ENCODE measurements around the gene PRPSAP1.

Gene PRPSAP1

DNA sequence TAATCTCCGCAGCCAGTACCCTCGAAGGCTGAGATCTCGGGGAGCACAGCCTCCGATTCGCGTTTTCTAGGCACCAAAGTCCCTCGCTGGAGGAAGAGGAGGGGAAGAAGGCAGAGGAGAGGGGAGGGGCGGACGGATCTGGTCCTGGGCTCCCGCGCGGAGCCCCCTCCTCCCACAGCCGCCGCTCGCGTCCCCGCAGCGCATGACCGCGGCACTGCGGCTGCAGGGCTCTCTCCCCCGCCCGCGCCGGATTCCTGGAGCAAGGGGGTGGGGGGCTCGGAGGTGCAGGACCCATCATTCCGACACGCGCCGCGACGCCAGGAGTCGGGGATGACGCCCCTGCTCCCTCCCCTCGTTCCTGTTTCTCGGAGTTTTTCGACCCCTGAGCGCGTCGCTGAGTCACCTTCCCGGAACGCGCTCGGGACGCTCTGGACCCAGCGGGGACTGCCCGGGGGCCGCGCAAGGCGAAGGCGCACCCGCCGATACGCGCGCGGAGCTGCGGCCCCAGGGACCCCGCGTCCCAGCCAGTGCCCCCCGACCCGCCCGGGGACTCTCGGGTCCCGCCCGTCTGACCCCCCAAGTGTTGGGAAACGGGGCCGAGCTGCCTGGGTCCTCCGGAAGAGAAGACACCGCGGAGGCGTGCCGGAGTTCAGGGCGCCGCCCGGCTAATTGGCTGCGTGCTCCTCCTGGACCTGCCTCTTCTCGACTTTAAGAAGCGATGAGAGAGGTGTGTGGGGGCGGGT lies 29.3 kb upstream of the PRPSAP1 start:
- in situ Hi-C loops (cut with MboI; ENCODE audit: low pct_unique_long_range_greater_than_20kb, low sequenced_read_pairs, unreplicated experiment): no loop called here
- TF ChIP-seq, protein P1, sequence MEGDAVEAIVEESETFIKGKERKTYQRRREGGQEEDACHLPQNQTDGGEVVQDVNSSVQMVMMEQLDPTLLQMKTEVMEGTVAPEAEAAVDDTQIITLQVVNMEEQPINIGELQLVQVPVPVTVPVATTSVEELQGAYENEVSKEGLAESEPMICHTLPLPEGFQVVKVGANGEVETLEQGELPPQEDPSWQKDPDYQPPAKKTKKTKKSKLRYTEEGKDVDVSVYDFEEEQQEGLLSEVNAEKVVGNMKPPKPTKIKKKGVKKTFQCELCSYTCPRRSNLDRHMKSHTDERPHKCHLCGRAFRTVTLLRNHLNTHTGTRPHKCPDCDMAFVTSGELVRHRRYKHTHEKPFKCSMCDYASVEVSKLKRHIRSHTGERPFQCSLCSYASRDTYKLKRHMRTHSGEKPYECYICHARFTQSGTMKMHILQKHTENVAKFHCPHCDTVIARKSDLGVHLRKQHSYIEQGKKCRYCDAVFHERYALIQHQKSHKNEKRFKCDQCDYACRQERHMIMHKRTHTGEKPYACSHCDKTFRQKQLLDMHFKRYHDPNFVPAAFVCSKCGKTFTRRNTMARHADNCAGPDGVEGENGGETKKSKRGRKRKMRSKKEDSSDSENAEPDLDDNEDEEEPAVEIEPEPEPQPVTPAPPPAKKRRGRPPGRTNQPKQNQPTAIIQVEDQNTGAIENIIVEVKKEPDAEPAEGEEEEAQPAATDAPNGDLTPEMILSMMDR (IDR thresholded peaks at IDR 0.05; ENCODE audit: extremely low read depth, insufficient read depth, missing control alignments): no peak
- DNase-seq (ENCODE audit: low spot score): peak; percentile 91

GRCh38 chr17:76382351-76382802 lies 28.7 kb upstream of the PRPSAP1 start:
- no peak for DNase-seq (ENCODE audit: low spot score)
- TF ChIP-seq, protein P1 (IDR thresholded peaks at IDR 0.05; ENCODE audit: extremely low read depth, insufficient read depth, missing control alignments): no peak
- in situ Hi-C loops (cut with MboI; ENCODE audit: low pct_unique_long_range_greater_than_20kb, low sequenced_read_pairs, unreplicated experiment): no loop called here

- in situ Hi-C loops (cut with MboI; ENCODE audit: low pct_unique_long_range_greater_than_20kb, low sequenced_read_pairs, unreplicated experiment): no loop called here
- DNase-seq (ENCODE audit: low spot score): no peak
- TF ChIP-seq, protein P1 (IDR thresholded peaks at IDR 0.05; ENCODE audit: extremely low read depth, insufficient read depth, missing control alignments): no peak
Observed at GRCh38 chr17:76381633-76382350, 28.1 kb upstream of the PRPSAP1 start.

GRCh38 chr17:76379646-76380376 lies 26.1 kb upstream of the PRPSAP1 start:
- TF ChIP-seq, protein P1 (IDR thresholded peaks at IDR 0.05; ENCODE audit: extremely low read depth, insufficient read depth, missing control alignments): no peak
- no peak for DNase-seq (ENCODE audit: low spot score)
- in situ Hi-C loops (cut with MboI; ENCODE audit: low pct_unique_long_range_greater_than_20kb, low sequenced_read_pairs, unreplicated experiment): no loop called here

GRCh38 chr17:76379275-76379641 lies 25.5 kb upstream of the PRPSAP1 start:
- TF ChIP-seq, protein P1 (IDR thresholded peaks at IDR 0.05; ENCODE audit: extremely low read depth, insufficient read depth, missing control alignments): no peak
- in situ Hi-C loops (cut with MboI; ENCODE audit: low pct_unique_long_range_greater_than_20kb, low sequenced_read_pairs, unreplicated experiment): no loop called here
- DNase-seq (ENCODE audit: low spot score): no peak

GRCh38 chr17:76378548-76379274 lies 25.0 kb upstream of the PRPSAP1 start:
- in situ Hi-C loops (cut with MboI; ENCODE audit: low pct_unique_long_range_greater_than_20kb, low sequenced_read_pairs, unreplicated experiment): no loop called here

More at GRCh38 chr17:76378548-76379274, 25.0 kb upstream of the PRPSAP1 start:
- TF ChIP-seq, protein P1 (IDR thresholded peaks at IDR 0.05; ENCODE audit: extremely low read depth, insufficient read depth, missing control alignments): no peak
- DNase-seq (ENCODE audit: low spot score): no peak

All from GM13977 (cell line).